Measurements from ENCODE around the gene MEI1.

Gene MEI1

DNA sequence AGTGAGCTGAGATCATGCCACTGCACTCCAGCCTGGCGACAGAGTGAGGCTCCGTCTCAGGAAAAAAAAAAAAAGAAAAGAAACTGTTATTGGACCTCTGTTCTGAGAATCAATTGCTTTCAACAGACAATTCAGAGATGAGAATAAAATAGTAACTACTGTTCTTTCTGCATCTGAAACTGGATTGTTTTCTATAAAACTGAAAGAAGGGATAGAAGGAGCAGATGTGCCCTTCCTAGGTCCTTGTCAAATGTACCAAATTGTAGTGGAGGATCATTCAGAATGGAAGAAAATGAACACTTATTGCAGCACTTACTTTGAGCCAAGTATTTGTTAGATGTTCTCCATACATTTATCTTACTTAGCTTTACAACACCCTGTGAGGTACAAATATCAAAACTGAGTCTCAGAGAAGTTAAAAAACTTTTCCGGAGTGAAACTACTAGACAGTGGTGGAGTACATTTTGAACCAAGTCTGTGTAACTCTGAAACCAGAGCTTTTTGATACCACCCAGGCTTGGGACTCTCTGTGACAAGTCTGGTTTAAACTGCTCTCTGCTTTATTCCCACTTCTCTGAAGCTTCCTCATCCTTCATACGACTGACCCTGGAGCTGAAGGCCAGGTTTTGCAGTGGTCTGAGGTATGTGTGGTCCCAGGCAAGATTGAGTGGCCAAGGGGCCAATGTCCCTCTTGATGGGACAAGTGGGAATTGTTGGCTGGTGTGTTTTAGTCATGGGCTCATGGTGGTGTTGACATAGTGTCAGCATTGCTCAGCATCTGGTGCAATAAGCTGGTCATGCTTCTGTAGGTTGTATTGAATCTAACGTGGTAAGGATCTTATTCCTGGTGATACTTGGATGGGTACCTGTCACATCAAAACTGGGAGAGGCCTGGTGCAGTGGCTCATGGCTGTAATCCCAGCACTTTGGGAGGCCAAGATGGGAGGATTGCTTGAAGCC is 53.0 kb downstream of the MEI1 start:
- DNase-seq: no peak

DNA sequence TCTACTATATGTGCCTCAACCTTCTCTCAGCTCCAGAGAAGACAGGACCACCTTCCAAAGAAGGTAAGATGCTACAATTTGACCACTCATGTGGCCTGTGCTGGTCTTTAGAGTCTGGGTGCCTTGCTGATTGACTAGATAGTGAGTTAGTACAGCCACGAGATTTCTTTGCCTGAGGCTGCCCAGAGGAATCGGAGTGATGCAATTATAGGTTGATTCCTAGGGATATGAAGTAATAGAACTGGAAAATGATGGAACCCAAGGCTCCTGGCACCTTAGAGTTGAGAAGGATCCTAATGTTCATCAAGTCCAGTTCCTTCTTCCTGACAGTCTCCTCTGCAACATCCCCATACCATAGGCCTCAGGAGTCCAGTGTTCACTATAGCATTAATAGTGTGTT is 54.7 kb downstream of the MEI1 start:
- no peak for DNase-seq

DNA sequence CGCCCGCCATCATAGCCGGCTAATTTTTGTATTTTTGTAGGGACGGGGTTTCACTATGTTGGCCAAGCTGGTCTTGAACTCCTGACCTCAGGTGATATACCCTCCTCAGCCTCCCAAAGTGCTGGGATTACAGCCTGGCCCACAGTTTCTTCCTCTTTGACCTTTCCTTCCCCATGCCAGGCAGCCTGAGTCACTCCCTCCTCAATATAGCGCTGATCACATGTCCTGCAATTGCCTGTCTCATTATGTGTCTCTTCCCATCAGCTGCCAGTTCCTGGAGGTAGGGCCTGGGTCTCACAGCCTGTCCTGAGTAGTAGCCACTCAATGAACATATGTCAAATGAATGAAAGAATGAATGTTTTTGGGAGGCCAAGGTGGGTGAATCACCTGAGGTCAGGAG is 58.2 kb downstream of the MEI1 start:
- peak; percentile 8 for DNase-seq

DNA sequence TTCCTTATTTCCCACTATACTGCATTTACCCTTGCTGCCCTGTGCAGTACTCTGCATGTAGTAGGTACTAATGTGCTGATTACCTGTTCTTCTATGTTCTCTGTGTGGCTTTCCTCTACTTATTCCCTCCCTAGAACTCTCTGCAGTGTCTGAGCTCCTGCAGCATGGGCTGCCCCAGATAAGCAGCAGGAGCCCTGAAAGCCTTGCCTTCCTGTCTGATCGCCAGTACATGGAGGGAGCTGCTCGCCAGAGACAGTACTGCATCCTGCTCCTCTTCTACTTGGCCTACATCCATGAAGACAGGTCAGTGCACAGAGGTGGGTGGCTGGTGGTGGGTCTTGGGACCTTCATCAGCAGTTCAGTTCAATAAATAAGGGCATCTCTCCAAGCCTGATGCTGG is 58.9 kb downstream of the MEI1 start:
- no peak for DNase-seq

DNA sequence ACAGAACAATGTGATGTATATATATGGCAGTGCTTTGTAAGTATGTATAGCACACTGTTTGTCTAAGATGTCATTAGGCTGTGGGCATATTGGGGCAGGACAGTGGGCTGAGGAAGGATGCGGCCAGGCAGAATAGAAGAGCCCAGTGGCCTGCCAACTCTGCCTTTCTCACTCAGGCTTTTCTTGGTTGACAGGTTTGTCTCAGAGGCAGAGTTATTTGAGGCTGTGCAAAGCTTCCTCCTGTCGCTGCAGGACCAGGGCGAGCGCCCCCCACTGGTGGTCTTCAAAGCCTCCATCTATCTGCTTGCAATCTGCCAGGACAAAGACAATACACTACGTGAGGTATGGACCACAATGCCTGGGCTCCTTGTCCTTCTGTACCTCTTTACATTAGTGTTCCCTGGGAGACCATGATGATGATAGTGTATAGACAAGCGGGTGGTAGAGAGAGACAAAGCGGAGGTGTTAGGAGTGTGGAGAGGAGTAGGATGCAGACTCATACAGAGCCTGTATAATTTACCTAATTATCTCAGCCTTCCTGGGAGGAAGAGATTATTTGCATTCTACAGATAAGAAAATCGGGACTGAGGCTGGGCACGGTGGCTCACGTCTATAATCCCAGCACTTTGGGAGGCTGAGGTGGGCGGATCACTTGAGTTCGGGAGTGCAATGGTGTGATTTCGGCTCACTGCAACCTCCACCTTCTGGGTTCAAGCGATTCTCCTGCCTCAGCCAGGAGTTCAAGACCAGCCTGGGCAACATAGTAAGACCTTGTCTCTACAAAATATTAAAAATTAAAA is 63.9 kb downstream of the MEI1 start:
- DNase-seq: peak; percentile 27

DNA sequence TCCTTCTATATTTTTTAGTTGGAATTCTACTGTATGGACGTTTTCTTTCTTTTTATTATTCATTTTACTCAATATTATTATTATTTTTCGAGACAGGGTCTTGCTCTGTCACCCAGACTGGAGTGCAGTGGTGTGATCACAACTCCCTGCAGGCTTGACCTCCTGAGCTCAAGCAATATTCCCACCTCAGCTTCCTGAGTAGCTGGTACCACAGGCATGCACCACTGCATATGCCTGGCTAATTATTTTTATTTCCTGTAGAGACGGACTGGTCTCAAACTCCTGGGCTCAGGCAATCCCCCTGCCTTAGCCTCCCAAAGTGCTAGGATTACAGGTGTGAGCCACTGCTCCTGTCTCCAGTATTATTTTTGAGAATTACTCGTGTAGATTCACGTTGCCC is 67.2 kb downstream of the MEI1 start:
- no peak for DNase-seq

DNA sequence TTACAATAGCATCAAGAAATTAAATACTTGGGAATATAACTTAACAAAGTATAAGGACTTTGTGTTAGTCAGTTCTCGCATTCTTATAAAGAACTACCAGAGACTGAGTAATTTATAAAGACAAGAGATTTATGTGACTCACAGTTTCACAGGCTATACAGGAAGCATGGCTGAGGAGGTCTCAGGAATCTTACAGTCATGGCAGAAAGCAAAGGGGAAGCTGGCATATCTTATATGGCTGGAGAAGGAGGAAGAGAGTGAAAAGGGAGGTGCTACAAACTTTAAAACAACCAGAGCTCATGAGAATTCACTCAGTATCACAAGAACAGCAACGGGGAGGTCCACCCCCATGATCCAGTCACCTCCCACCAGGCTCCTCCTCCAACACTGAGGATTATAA is 69.1 kb downstream of the MEI1 start:
- DNase-seq: peak; percentile 44

DNA sequence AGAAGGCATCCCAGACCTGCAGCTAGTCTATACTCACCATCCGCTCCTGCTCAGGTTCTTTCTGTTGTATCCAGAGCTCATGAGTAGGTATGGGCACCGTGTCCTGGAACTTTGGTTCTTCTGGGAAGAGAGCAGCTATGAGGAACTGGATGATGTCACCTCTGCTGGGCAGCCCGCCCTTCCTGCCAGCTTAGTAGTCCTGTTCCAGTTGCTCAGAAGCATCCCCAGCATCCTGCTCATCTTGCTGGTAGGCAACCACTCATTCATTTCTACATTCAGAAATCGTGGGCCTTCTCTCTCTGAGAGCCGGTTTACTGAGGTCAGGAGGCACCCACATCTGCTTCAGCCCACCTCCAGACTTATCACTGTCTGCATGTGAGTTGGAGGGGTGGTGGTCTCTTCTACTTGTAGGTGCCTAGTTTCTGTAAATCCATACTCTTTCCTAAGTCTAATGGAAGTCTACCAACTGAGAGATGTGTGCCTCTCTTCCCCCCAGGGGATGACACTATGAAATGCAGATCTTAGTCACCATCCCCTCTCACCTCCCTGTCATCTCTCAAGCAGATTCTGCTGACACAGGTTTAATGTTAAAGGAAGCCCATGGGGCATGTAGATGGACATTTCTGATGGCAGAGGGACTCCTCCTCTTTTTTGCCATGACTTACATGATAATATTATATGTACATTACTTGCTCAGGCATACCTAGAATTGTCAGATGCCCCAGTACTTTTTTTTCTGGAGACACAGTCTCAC is 71.6 kb downstream of the MEI1 start:
- DNase-seq: no peak

DNA sequence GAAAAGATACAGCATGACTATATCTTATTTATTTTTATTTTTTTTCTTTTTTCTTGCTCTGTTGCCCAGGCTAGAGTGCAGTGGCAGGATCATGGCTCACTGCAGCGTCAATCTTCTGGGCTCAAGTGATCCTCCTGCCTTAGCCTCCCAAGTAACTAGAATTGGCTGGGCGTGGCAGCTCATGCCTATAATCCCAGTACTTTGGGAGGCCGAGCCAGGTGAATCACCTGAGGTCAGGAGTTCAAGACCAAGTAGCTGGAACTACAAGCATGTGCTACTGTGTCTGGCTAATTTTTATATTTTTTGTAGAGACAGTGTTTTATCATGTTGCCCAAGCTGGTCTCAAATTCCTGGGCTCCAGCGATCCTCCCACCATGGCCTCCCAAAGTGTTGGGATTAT is 72.9 kb downstream of the MEI1 start:
- no peak for DNase-seq

DNA sequence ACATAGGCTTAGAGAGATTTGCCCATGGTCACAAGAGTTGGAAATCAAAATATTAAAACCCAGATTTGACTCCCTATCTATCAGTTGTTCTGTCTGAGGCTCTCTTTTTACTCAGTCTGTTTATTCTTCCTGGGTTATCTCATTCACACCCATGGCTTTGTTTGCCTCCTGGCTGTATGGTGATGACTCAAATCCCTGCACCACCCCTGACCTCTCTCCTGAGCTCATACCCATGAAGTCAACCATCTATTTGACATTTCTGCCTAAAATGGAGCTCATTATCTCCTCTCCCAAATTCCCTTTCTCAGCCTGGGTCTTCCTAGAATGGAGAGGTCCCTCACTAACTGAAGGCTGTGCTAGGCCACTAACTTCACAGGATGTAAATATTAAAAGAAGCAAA is 73.3 kb downstream of the MEI1 start:
- DNase-seq: no peak

DNA sequence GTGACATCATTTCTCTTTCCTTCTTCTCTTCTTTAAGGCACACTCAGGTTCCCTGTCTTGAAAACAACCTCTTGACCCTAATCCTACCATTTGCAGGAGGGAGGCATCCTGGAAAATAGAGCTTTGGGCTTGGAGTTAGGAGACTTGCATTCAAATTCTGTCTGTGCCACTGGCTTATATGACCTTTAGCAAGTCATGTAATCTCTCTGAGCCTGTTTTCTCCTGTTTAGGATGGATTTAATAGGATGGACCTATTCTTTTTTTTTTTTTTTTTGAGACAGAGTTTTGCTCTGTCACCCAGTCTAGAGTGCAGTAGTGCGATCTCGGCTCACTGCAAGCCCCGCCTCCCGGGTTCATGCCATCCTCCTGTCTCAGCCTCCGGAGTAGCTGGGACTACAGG is 76.0 kb downstream of the MEI1 start:
- no peak for DNase-seq

DNA sequence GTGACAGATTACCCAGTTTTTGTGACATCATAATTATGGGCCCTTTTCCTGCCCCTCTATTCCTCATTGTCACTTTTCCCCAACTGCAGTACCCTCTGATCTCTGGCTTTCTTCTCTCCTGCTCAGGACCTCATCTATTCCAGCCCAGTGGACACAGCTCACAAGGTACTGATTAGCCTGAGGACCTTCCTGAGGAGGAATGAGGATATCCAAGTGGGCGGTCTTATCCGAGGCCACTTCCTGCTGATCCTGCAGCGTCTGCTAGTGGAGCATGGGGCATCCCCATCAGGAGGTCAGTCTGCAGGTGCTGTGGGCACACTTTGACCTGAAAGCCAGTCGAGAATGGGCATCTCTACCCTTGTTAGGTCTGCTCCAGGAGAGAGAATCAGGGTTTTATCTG is 76.7 kb downstream of the MEI1 start:
- no peak for DNase-seq

DNA sequence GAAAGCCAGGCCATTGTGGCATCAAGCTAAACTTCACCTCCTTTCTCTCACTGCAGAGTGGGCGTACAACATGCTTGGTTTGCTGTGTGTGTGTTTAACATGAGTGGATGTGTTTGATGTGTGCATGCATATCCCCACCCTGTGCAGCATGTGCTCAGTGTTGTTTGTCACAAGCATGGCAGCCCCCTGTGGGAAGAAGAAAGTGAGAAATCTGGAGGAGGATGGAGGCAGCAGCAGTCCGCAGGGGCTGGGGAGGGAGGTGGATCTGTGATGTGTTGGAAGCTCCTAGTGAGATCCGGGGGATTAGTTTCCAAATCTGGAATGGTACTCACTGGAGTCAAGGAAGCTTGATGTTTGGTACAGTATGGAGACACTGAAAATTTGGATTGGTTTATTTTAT is 77.1 kb downstream of the MEI1 start:
- DNase-seq: no peak

DNA sequence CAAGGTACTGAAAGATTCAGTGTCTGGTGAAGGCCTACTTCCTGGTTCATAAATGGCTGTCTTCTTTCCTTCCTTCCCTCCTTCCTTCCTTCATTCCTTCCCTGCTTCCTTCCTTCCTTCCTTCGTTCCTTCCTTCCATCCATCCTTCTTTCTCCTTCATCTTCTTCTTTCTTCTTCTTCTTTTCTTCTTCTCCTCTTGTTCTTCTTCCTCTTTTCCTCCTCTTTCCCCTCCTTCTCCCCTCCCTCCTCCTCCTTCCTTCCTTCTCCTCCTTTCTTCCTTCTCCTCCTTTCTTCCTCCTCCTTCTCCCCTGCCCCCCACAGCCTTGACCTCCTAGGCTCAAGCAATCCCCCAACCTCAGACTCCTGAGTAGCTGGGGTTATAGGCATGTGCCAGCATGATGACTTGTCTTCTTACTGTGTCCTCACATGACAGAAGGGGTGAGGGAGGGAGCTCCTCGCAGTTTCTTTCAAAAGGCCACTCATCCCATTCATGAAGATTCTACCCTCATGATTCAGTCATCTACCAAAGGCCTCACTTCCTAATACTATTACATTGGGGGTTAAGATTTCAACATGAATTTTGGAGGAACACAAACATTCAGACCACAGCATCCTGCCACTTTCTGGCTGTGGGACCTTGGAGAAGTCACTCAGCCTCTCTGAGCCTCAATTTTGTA is 78.6 kb downstream of the MEI1 start:
- peak; percentile 38 for DNase-seq

DNA sequence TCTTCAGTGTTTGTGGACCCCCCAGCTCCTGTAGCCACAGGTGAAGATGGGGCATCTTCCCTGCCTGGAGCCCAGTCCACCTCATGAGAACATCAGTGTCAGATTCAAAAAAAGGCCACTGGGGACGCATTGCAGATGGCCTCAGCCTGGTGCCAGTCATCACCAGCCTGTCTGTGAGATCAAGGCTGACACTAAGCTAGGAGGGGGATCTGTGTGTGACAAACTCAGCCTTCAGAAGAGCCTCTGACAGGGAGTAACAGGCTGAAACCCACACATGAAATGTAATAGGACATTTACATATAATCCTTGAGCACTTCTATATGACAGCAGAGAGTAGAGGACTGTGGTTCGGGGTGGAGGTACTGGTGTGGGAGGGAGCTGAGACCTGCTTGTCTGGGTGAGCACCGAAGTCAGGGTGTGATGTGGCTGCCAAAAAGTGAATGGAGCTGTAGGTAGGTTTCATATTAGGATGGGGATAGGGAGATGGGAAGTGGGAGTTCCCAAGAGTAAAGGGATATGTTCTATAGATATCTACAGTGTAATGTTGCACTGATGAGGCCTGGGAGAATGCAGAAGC is 80.7 kb downstream of the MEI1 start:
- DNase-seq: no peak

DNA sequence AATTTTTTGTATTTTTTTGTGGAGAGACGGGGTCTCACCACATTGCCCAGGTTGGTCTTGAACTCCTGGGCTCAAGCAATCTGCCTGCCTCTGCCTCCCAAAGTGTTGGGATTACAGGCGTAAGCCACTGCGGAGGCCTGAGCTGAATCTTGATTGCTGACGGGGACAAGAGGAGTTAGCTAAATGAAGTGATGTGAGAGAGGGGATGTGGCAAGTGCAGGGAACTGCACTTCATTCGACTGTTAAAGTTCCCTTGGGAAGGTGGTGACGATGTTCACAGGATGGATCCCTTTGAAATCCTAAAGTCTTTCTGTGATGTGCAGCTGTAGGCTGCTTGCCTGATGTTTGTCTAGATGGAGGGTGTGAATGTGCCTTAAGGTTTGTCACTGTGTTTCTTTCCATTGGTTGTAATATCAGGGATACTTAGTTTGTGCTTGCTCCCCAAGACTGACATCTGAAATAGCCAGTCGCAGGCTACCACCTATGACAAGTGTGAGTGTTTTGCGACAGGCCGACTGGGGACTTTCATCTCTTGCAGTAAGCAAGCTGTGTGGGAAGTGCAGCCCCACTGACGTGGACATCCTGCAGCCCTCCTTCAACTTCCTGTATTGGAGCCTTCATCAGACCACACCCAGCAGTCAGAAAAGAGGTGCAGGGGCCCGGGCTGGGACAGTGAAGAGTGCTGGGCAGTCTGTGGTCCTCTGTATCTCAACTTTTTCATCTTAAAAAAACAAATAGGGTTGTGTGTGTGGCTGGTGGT is 81.6 kb downstream of the MEI1 start:
- DNase-seq: peak; percentile 97

DNA sequence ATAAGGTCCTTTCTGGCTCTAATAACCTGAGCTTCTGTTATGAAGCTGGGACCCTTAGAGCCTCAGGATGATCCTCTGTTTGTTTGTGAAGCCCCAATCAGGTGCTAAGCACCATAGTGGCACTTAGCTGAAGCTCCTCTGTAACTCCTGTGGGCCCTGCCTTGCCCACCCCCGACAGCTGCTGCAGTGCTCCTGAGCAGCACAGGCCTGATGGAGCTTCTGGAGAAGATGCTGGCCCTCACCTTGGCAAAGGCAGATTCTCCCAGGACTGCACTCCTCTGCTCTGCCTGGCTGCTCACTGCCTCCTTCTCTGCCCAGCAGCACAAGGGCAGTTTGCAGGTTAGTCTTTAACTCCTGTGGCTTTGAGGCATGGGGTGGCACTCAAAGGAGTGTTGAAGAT is 82.2 kb downstream of the MEI1 start:
- peak; percentile 8 for DNase-seq

DNA sequence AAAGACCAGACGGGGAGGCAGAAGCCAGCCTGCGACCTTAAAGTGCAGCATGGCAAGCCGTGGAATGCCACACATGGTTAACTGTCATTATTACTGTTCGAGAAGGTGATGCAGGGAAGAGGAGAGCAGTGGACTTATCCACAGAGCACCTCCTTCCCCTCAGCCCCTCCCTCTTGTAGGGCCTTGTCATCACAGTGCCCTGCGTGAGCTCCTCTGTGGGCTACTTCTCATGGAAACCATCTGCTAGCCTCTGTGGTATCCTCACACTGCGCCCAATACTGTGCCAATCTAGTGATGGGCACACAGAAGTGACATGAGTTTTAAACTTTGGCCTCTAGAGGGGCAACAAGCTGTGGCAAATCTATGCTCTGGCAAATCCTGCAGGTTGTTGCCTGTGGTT is 83.0 kb downstream of the MEI1 start:
- DNase-seq: peak; percentile 31

DNA sequence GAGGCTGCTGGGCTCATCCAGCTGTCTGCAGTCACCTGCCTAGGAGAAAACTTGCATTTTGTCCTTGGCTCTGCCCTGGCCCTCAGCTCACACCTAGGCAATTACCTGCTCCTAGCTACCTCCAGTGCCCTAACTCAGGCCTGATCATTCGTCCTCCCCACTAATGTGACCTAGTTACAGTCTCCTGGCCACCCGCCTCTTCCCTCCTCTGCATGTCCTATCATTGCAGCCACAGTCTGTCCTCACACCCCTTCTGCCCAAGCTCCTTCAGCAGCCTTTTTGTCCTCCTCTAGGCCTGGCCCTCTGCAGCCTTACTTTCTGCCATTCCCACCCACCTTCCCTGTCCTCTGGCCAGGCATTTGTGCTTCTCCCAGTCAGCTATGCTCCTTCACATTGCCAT is 83.4 kb downstream of the MEI1 start:
- no peak for DNase-seq

DNA sequence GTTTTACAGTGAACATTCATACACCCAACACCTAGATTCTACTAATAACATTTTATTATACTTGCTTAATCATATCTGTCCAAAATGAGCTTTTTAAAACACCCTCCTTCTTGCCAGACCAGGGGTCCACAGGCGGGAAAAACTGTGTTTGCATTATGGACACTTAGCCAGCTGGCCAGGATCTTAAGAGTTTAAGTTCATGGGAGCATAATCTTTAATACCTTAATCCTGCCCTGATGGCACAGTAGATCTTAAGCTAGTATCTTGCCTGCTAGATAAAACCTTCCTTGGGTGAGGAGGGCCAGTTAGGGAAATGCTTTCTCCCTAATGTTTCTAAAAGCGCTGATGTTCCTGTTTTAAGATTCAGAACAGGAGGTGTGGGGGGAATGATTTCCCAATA is 88.0 kb downstream of the MEI1 start:
- no peak for DNase-seq

DNA sequence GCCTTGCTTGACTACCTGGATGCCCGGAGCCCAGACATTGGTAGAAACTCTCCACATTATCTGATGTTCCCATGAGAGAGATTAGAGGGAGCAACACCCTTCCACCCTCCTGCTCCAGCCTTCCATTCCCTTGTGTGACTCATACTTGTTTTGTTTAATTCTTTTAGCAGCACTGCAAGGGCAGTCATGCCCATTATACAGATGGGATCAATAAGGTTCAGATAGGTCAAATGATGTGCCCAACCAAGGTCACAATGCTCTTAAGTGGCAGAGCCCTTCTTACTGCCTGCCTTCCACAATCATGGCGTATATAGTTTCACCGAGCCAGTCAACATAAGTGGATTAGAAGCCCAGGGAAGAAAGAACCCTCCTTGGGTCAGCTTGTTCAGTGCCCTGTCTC is 94.6 kb downstream of the MEI1 start:
- no peak for DNase-seq

DNA sequence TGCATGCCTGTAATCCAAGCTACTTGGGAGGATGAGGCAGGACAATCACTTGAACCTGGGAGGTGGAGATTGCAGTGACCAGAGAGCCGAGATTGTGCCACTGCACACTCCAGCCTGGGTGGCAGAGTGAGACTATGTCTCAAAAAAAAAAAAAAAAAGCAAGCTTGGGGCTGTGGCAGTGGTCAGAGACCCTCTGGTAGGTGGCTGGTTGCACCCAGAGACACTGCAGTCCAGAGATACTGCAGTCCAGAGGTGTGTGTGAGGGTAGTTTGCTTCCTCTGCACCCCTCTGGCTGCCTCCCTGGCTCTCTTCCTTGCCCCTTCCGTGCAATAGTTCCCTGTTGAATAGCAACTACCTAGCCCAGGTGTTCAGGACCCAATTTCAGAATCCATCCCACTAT is 99.4 kb downstream of the MEI1 start:
- no peak for DNase-seq
